Measurements from ENCODE around the gene CEBPE.
A peak's percentile ranks its signal among the peaks of the same experiment; 100 is the strongest.

The CEBPE gene

GRCh38 chr14:23124337-23124954 lies 5.4 kb upstream of the CEBPE start:
- no peak for TF ChIP-seq CTCF (conservative IDR thresholded peaks at IDR 0.05; ENCODE audit: low read depth, low read length)
- DNase-seq (ENCODE audit: low read depth) = no peak
- no peak overlapping the region for H3K4me3 ChIP-seq (ENCODE audit: low read depth, low read length)

GRCh38 chr14:23123419-23123818 lies 4.4 kb upstream of the CEBPE start:
- no peak overlapping the region for H3K4me3 ChIP-seq (ENCODE audit: low read depth, low read length)
- TF ChIP-seq CTCF (conservative IDR thresholded peaks at IDR 0.05; ENCODE audit: low read depth, low read length) = no peak
- no peak for DNase-seq (ENCODE audit: low read depth)

GRCh38 chr14:23122086-23122485 lies 3.0 kb upstream of the CEBPE start:
- no peak for DNase-seq (ENCODE audit: low read depth)
- H3K4me3 ChIP-seq (ENCODE audit: low read depth, low read length) = no peak overlapping the region
- no peak for TF ChIP-seq CTCF (conservative IDR thresholded peaks at IDR 0.05; ENCODE audit: low read depth, low read length)

- no peak overlapping the region for H3K4me3 ChIP-seq (ENCODE audit: low read depth, low read length)
- peak; percentile 70 for DNase-seq (ENCODE audit: low read depth)
- TF ChIP-seq CTCF (conservative IDR thresholded peaks at IDR 0.05; ENCODE audit: low read depth, low read length) = no peak
These were observed 2.3 kb upstream of the CEBPE start for GRCh38 chr14:23121361-23121771.

- TF ChIP-seq CTCF (conservative IDR thresholded peaks at IDR 0.05; ENCODE audit: low read depth, low read length) = peak; percentile 100
- DNase-seq (ENCODE audit: low read depth) = peak; percentile 91
- H3K4me3 ChIP-seq (ENCODE audit: low read depth, low read length) = no peak overlapping the region
These were observed 1.6 kb upstream of the CEBPE start for GRCh38 chr14:23120541-23121251.

GRCh38 chr14:23119363-23120327 lies 590 bp upstream of the CEBPE start:
- DNase-seq (ENCODE audit: low read depth) = no peak
- no peak overlapping the region for H3K4me3 ChIP-seq (ENCODE audit: low read depth, low read length)
- no peak for TF ChIP-seq CTCF (conservative IDR thresholded peaks at IDR 0.05; ENCODE audit: low read depth, low read length)

Measured in choroid plexus epithelial cell (primary cell).